Measurements from ENCODE around the gene NRXN3.

The NRXN3 gene

GRCh38 chr14:79511146-79511545 is 1341.0 kb downstream of the NRXN3 start:
- no peak for DNase-seq

GRCh38 chr14:79513446-79513845 is 1343.3 kb downstream of the NRXN3 start:
- DNase-seq = no peak

- DNase-seq = no peak
These were observed 1344.5 kb downstream of the NRXN3 start for GRCh38 chr14:79514700-79515099.

- no peak for DNase-seq
These were observed 1345.0 kb downstream of the NRXN3 start for GRCh38 chr14:79515158-79515557.

- no peak for DNase-seq
These were observed 1345.8 kb downstream of the NRXN3 start for GRCh38 chr14:79516009-79516408.

- no peak for DNase-seq
These were observed 1355.2 kb downstream of the NRXN3 start for GRCh38 chr14:79525416-79525815.

GRCh38 chr14:79528828-79529416 is 1358.7 kb downstream of the NRXN3 start:
- DNase-seq = no peak

- DNase-seq = no peak
These were observed 1360.4 kb downstream of the NRXN3 start for GRCh38 chr14:79530555-79530954.

- no peak for DNase-seq
These were observed 1364.7 kb downstream of the NRXN3 start for GRCh38 chr14:79534703-79535353.

GRCh38 chr14:79540394-79540793 is 1370.2 kb downstream of the NRXN3 start:
- DNase-seq = no peak

GRCh38 chr14:79542121-79542520 is 1371.9 kb downstream of the NRXN3 start:
- no peak for DNase-seq

- DNase-seq = no peak
These were observed 1373.2 kb downstream of the NRXN3 start for GRCh38 chr14:79543348-79543747.

GRCh38 chr14:79543967-79544697 is 1374.0 kb downstream of the NRXN3 start:
- DNase-seq = no peak

- DNase-seq = no peak
These were observed 1374.5 kb downstream of the NRXN3 start for GRCh38 chr14:79544698-79545070.

- no peak for DNase-seq
These were observed 1378.7 kb downstream of the NRXN3 start for GRCh38 chr14:79548836-79549235.

- DNase-seq = no peak
These were observed 1379.3 kb downstream of the NRXN3 start for GRCh38 chr14:79549515-79549914.

- DNase-seq = no peak
These were observed 1381.3 kb downstream of the NRXN3 start for GRCh38 chr14:79551523-79551922.

GRCh38 chr14:79552778-79553177 is 1382.6 kb downstream of the NRXN3 start:
- DNase-seq = no peak

- DNase-seq = no peak
These were observed 1384.6 kb downstream of the NRXN3 start for GRCh38 chr14:79554816-79555215.

GRCh38 chr14:79555429-79555828 is 1385.3 kb downstream of the NRXN3 start:
- DNase-seq = no peak

- no peak for DNase-seq
These were observed 1387.1 kb downstream of the NRXN3 start for GRCh38 chr14:79557309-79557708.

- DNase-seq = no peak
These were observed 1392.0 kb downstream of the NRXN3 start for GRCh38 chr14:79562185-79562584.

GRCh38 chr14:79564371-79564770 is 1394.2 kb downstream of the NRXN3 start:
- DNase-seq = no peak

GRCh38 chr14:79567306-79567705 is 1397.1 kb downstream of the NRXN3 start:
- DNase-seq = no peak
